GM19351 (cell line): ENCODE results near the gene NIPSNAP3A.

Source experiments
- ATAC-seq: cut with Tn5 transposase; IDR thresholded peaks from one replicate; pipeline ENCODE4 v1.9.1; 2021; ENCODE audit warnings: mild to moderate bottlenecking, moderate library complexity; ENCODE audit not compliant: unreplicated experiment

Gene NIPSNAP3A

GRCh38 chr9:104805441-104805840, 58.0 kb downstream of the NIPSNAP3A start:
- no peak for ATAC-seq

- ATAC-seq: no peak
Observed at GRCh38 chr9:104808035-104808614, 60.6 kb downstream of the NIPSNAP3A start.
